ENCODE measurements around the gene KRTAP1-4. TPM values are rescaled to one million over a fixed set of nuclear protein-coding genes. Genes with fewer than 3 reads are reported as not detected.

KRTAP1-4 gene
- total RNA-seq, 1 donor from 2014 or later: not detected

DNA sequence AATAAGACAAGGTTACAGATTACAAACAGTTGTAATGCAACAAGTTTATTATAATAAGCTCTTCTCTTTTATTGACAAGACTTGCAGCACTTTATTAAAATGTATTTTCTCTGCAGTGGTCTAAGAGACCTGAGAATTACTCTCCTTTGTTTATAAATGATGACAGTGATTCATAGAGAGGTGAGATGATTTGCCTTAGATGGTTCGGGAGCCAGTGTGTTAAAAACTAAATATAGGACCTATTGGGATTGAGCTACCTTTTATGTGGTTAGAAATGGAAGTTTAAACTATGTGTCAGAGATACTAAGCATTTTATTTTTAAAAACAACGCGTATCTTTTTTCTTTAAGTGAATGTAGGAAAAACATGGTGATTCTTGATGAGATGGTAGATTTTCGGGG lies 33.2 kb downstream of the KRTAP1-4 start:
- intact Hi-C loops (cut with DNase I): no loop called here

DNA sequence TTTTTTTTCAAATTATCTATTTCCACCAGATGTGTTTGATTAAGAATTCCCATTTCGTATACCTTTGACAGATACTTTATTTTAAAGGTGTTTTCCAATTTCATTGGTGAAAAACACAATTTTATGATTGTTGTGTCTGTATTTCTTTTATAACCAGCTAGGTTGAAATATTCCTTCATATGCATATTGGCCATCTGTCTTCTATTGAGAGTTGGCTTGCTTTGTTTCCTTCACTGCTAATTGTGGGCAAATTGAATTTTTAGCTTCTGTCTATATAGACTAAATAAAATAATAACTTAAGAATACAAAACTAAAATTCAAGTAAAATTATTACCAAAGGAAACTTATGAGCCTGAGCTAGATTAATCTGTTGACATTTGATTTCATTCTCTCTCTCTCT lies 34.9 kb downstream of the KRTAP1-4 start:
- TF ChIP-seq, protein P1, sequence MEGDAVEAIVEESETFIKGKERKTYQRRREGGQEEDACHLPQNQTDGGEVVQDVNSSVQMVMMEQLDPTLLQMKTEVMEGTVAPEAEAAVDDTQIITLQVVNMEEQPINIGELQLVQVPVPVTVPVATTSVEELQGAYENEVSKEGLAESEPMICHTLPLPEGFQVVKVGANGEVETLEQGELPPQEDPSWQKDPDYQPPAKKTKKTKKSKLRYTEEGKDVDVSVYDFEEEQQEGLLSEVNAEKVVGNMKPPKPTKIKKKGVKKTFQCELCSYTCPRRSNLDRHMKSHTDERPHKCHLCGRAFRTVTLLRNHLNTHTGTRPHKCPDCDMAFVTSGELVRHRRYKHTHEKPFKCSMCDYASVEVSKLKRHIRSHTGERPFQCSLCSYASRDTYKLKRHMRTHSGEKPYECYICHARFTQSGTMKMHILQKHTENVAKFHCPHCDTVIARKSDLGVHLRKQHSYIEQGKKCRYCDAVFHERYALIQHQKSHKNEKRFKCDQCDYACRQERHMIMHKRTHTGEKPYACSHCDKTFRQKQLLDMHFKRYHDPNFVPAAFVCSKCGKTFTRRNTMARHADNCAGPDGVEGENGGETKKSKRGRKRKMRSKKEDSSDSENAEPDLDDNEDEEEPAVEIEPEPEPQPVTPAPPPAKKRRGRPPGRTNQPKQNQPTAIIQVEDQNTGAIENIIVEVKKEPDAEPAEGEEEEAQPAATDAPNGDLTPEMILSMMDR (IDR thresholded peaks at IDR 0.05): no peak
- ATAC-seq (no peak), DNase-seq (no peak)
- Histone ChIP-seq H3K36me3 (no peaks in the 10 kb centered on the region), H3K4me1 (no peaks in the 10 kb centered on the region), H3K27me3 (ENCODE audit: low read depth) (no peaks in the 10 kb centered on the region), H3K27ac (no peak overlapping the region), H3K9me3 (no peaks in the 10 kb centered on the region), H3K4me3 (no peak overlapping the region)
- intact Hi-C loops (cut with DNase I): no loop called here

More for the DNA sequence above, 33.2 kb downstream of the KRTAP1-4 start:
- no peaks in the 10 kb centered on the region for H3K9me3 ChIP-seq
- TF ChIP-seq, protein P1 (IDR thresholded peaks at IDR 0.05): no peak
- no peak overlapping the region for H3K4me3 ChIP-seq
- H3K36me3 ChIP-seq: no peaks in the 10 kb centered on the region
- DNase-seq (no peak), ATAC-seq (no peak)
- no peak overlapping the region for H3K27ac ChIP-seq
- H3K27me3 ChIP-seq (ENCODE audit: low read depth): no peaks in the 10 kb centered on the region
- no peaks in the 10 kb centered on the region for H3K4me1 ChIP-seq

DNA sequence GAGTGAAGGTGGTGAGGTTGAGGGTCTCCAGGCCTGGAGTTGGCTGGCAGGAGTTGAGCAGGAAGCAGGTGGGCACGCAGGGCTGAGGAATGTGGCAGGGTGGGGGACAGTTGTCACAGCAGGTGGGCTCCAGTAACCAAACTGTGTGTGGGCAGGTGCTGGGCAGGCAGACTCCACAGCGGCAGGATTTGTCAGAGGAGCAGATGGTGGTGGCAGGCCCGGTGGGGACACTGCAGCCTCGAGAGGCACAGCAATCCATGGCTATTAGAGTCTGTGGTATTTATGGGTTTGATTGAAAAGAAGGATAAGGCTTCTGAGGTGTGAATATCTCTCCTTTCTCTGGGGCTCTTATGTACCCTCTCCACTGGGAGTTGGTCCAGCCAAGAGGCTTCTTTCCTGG lies 36.2 kb downstream of the KRTAP1-4 start, which contains the start of gene KRTAP3-3:
KRTAP3-3 (minus strand) TSS at position 326 of the 400 bp plus-strand sequence; CDS start at position 259, 67 bp downstream.
- ATAC-seq: no peak
- no peaks in the 10 kb centered on the region for H3K4me1 ChIP-seq
- no peaks in the 10 kb centered on the region for H3K27me3 ChIP-seq (ENCODE audit: low read depth)
- H3K4me3 ChIP-seq: no peak within 1 kb of the TSS
- no peak within 1 kb of the TSS for H3K27ac ChIP-seq
- intact Hi-C loops (cut with DNase I): no loop called here
- TF ChIP-seq, protein P1 (IDR thresholded peaks at IDR 0.05): no peak
- H3K36me3 ChIP-seq: no peaks in the 10 kb centered on the region
- no peaks in the 10 kb centered on the region for H3K9me3 ChIP-seq
- DNase-seq: no peak

DNA sequence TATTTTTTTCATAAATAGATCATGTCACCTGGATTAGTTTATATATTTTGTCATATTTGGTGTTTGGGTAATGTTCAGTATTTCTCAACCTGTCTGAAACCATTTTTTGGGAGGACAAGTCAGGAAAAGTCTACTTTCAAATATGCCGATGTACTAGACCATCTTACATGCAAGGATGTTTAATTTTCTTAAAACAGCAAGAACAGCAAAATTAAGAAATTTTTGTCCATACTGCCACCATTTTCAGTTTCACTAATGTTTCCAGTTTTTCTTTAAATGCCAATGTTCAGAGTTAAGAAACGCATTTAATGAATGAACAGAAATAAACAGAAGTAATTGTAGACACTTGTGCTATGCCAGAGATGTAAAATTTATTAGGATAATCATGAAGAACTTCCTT lies 36.9 kb downstream of the KRTAP1-4 start:
- Histone ChIP-seq H3K4me1 (no peaks in the 10 kb centered on the region), H3K27me3 (ENCODE audit: low read depth) (no peaks in the 10 kb centered on the region), H3K27ac (no peak overlapping the region), H3K4me3 (no peak overlapping the region), H3K36me3 (no peaks in the 10 kb centered on the region), H3K9me3 (no peaks in the 10 kb centered on the region)
- DNase-seq (no peak), ATAC-seq (no peak)
- intact Hi-C loops (cut with DNase I): no loop called here
- TF ChIP-seq, protein P1 (IDR thresholded peaks at IDR 0.05): no peak

DNA sequence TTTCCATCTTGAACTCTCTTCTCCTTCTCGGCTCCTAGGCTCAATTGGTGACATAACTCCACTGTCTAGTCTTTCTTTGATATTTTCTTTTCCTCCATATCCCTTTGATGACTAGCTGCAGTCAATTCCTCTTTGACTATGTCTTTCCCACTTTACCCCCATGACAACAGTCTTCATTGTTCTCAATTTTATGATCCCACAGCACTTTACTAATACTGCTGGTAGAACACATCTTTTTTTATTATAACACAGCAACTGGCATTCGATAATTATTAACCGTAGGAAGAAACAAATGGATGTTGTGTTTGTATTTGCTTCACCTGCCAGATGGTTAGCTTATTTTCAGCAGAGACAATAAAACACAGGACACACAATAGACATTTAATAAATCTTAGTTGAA lies 37.3 kb downstream of the KRTAP1-4 start:
- Histone ChIP-seq H3K9me3 (no peaks in the 10 kb centered on the region), H3K4me1 (no peaks in the 10 kb centered on the region), H3K27ac (no peak overlapping the region), H3K36me3 (no peaks in the 10 kb centered on the region), H3K4me3 (no peak overlapping the region), H3K27me3 (ENCODE audit: low read depth) (no peaks in the 10 kb centered on the region)
- intact Hi-C loops (cut with DNase I): no loop called here
- ATAC-seq (no peak), DNase-seq (no peak)
- TF ChIP-seq, protein P1 (IDR thresholded peaks at IDR 0.05): no peak

DNA sequence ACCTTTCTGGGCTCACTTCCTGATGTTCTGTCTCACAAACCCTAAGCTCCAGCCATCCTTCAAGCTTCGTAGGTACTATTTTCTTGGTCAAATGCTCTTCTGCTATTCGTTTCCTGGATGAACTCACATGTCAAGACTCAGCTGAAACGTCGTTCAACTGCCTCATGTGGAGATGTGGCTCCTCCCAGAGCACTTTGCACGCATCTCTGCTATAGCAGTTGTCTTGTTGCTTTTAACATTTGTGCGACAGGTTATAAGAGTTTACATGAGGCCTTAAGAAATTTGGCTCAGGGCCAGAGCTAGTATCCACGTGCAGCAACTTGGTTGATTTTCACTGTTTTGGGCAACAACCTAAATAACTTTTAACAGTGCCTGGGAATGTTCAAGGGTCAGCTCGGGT lies 43.1 kb downstream of the KRTAP1-4 start:
- no peaks in the 10 kb centered on the region for H3K27me3 ChIP-seq (ENCODE audit: low read depth)
- H3K4me3 ChIP-seq: no peak overlapping the region
- H3K36me3 ChIP-seq: no peaks in the 10 kb centered on the region
- H3K4me1 ChIP-seq: no peaks in the 10 kb centered on the region
- no peak overlapping the region for H3K27ac ChIP-seq
- TF ChIP-seq, protein P1 (IDR thresholded peaks at IDR 0.05): no peak
- DNase-seq (no peak), ATAC-seq (no peak)
- intact Hi-C loops (cut with DNase I): no loop called here
- no peaks in the 10 kb centered on the region for H3K9me3 ChIP-seq
